Measurements from ENCODE around the gene SAMD4A.

The SAMD4A gene

GRCh38 chr14:54775486-54776140 lies 208.7 kb downstream of the SAMD4A start:
- Histone ChIP-seq H3K27ac (no peak overlapping the region), H3K9ac (ENCODE audit: insufficient read length) (no peak overlapping the region), H3K4me3 (no peak overlapping the region), H3K9me3 (ENCODE audit: low read depth, low read length) (no peaks in the 10 kb centered on the region), H3K36me3 (ENCODE audit: insufficient read depth, low read length) (no peaks in the 10 kb centered on the region)
- no peak for DNase-seq (ENCODE audit: low read depth, low spot score)
- TF ChIP-seq POLR2AphosphoS5 (IDR thresholded peaks at IDR 0.05; ENCODE audit: borderline replicate concordance, low read depth, low read length): no peak
- no peak for TF ChIP-seq EZH2 (IDR thresholded peaks at IDR 0.05)
- no peak for TF ChIP-seq FOXP2 (optimal IDR thresholded peaks at IDR 0.05; ENCODE audit: control extremely low read depth, extremely low read length, insufficient read depth)

GRCh38 chr14:54776361-54777001 lies 209.6 kb downstream of the SAMD4A start:
- H3K9me3 ChIP-seq (ENCODE audit: low read depth, low read length): no peaks in the 10 kb centered on the region
- H3K27ac ChIP-seq: no peak overlapping the region
- H3K4me3 ChIP-seq: peak overlapping the region; percentile 49; the same call in 1 of the 2 replicates
- TF ChIP-seq EZH2 (IDR thresholded peaks at IDR 0.05) (no peak), FOXP2 (optimal IDR thresholded peaks at IDR 0.05; ENCODE audit: control extremely low read depth, extremely low read length, insufficient read depth) (no peak)
- H3K36me3 ChIP-seq (ENCODE audit: insufficient read depth, low read length): no peaks in the 10 kb centered on the region
- no peak for DNase-seq (ENCODE audit: low read depth, low spot score)
- H3K9ac ChIP-seq (ENCODE audit: insufficient read length): peak overlapping the region; percentile 35

- Histone ChIP-seq H3K36me3 (ENCODE audit: insufficient read depth, low read length) (no peaks in the 10 kb centered on the region), H3K9me3 (ENCODE audit: low read depth, low read length) (no peaks in the 10 kb centered on the region), H3K9ac (ENCODE audit: insufficient read length) (no peak overlapping the region), H3K27ac (no peak overlapping the region), H3K4me3 (no peak overlapping the region)
- TF ChIP-seq FOXP2 (optimal IDR thresholded peaks at IDR 0.05; ENCODE audit: control extremely low read depth, extremely low read length, insufficient read depth) (no peak), POLR2AphosphoS5 (IDR thresholded peaks at IDR 0.05; ENCODE audit: borderline replicate concordance, low read depth, low read length) (no peak)
- no peak for DNase-seq (ENCODE audit: low read depth, low spot score)
These were observed 210.5 kb downstream of the SAMD4A start for GRCh38 chr14:54777395-54777794.

- Histone ChIP-seq H3K27ac (no peak overlapping the region), H3K4me3 (no peak overlapping the region), H3K36me3 (ENCODE audit: insufficient read depth, low read length) (no peaks in the 10 kb centered on the region), H3K9me3 (ENCODE audit: low read depth, low read length) (no peaks in the 10 kb centered on the region), H3K9ac (ENCODE audit: insufficient read length) (no peak overlapping the region)
- no peak for TF ChIP-seq POLR2AphosphoS5 (IDR thresholded peaks at IDR 0.05; ENCODE audit: borderline replicate concordance, low read depth, low read length)
- TF ChIP-seq FOXP2 (optimal IDR thresholded peaks at IDR 0.05; ENCODE audit: control extremely low read depth, extremely low read length, insufficient read depth): no peak
- no peak for TF ChIP-seq EZH2 (IDR thresholded peaks at IDR 0.05)
- no peak for DNase-seq (ENCODE audit: low read depth, low spot score)
These were observed 211.9 kb downstream of the SAMD4A start for GRCh38 chr14:54778618-54779345.

GRCh38 chr14:54781080-54781479 lies 214.2 kb downstream of the SAMD4A start:
- Histone ChIP-seq H3K9ac (ENCODE audit: insufficient read length) (no peak overlapping the region), H3K9me3 (ENCODE audit: low read depth, low read length) (no peaks in the 10 kb centered on the region), H3K36me3 (ENCODE audit: insufficient read depth, low read length) (no peaks in the 10 kb centered on the region), H3K4me3 (no peak overlapping the region), H3K27ac (no peak overlapping the region)
- no peak for DNase-seq (ENCODE audit: low read depth, low spot score)
- no peak for TF ChIP-seq FOXP2 (optimal IDR thresholded peaks at IDR 0.05; ENCODE audit: control extremely low read depth, extremely low read length, insufficient read depth)
- no peak for TF ChIP-seq EZH2 (IDR thresholded peaks at IDR 0.05)
- no peak for TF ChIP-seq POLR2AphosphoS5 (IDR thresholded peaks at IDR 0.05; ENCODE audit: borderline replicate concordance, low read depth, low read length)

GRCh38 chr14:54781961-54782750 lies 215.2 kb downstream of the SAMD4A start:
- no peak overlapping the region for H3K9ac ChIP-seq (ENCODE audit: insufficient read length)
- H3K4me3 ChIP-seq: no peak overlapping the region
- no peak overlapping the region for H3K27ac ChIP-seq
- no peak for DNase-seq (ENCODE audit: low read depth, low spot score)
- no peaks in the 10 kb centered on the region for H3K9me3 ChIP-seq (ENCODE audit: low read depth, low read length)
- no peaks in the 10 kb centered on the region for H3K36me3 ChIP-seq (ENCODE audit: insufficient read depth, low read length)
- no peak for TF ChIP-seq EZH2 (IDR thresholded peaks at IDR 0.05)
- no peak for TF ChIP-seq POLR2AphosphoS5 (IDR thresholded peaks at IDR 0.05; ENCODE audit: borderline replicate concordance, low read depth, low read length)

- Histone ChIP-seq H3K9me3 (ENCODE audit: low read depth, low read length) (no peaks in the 10 kb centered on the region), H3K27ac (no peak overlapping the region), H3K9ac (ENCODE audit: insufficient read length) (no peak overlapping the region), H3K4me3 (no peak overlapping the region), H3K36me3 (ENCODE audit: insufficient read depth, low read length) (no peaks in the 10 kb centered on the region)
- no peak for TF ChIP-seq FOXP2 (optimal IDR thresholded peaks at IDR 0.05; ENCODE audit: control extremely low read depth, extremely low read length, insufficient read depth)
- TF ChIP-seq EZH2 (IDR thresholded peaks at IDR 0.05): no peak
- no peak for TF ChIP-seq POLR2AphosphoS5 (IDR thresholded peaks at IDR 0.05; ENCODE audit: borderline replicate concordance, low read depth, low read length)
- DNase-seq (ENCODE audit: low read depth, low spot score): no peak
These were observed 216.1 kb downstream of the SAMD4A start for GRCh38 chr14:54782751-54783659.
